Heart right ventricle (tissue), 16 donors: ENCODE data around the gene ZDHHC7. TPM values are rescaled to one million over a fixed set of nuclear protein-coding genes. Genes with fewer than 3 reads are reported as not detected.

ENCODE experiments used
- ATAC-seq, 8 donors: fragments of 200-7000 bp; cut with Tn5 transposase; one replicate each; pipeline ENCODE4 v1.9.1; 2020; ENCODE audit warnings: mild to moderate bottlenecking in 8 of 8, moderate library complexity in 8 of 8, moderate number of reproducible peaks in 1 of 8
- DNase-seq, 2 donors: peaks; one replicate each; pipeline ENCODE4 v3.0.0-alpha.2; 2020
- H3K27ac ChIP-seq, 10 donors: fragments of 200-600 bp; sonication (generic) in 2 of 10; one replicate each; pipeline versions ENCODE4 v1.5.0 to v1.8.0; 2020 to 2022; ENCODE audit warnings: mild to moderate bottlenecking in 3 of 10
- H3K27me3 ChIP-seq, 7 donors: fragments of 200-600 bp; one replicate each; pipeline ENCODE4 v1.8.0; 2021 to 2022; ENCODE audit warnings: mild to moderate bottlenecking in 2 of 7
- H3K36me3 ChIP-seq, 9 donors: fragments of 200-600 bp; sonication (generic) in 1 of 9; one replicate each; pipeline versions ENCODE4 v1.5.0 to v1.8.0; 2020 to 2022; ENCODE audit warnings: mild to moderate bottlenecking in 2 of 9
- H3K4me1 ChIP-seq, 9 donors: fragments of 200-600 bp; sonication (generic) in 1 of 9; one replicate each; pipeline versions ENCODE4 v1.5.0 to v1.8.0; 2020 to 2022; ENCODE audit warnings: mild to moderate bottlenecking in 4 of 9
- H3K4me3 ChIP-seq, 10 donors: fragments of 200-600 bp; sonication (generic) in 2 of 10; one replicate each; pipeline versions ENCODE4 v1.5.0 to v1.8.0; 2020 to 2022; ENCODE audit warnings: mild to moderate bottlenecking in 7 of 10, moderate library complexity in 2 of 10
- H3K9me3 ChIP-seq, 11 donors: fragments of 200-600 bp in 10 of 11; sonication (generic) in 2 of 11; one replicate each; pipeline versions ENCODE4 v1.5.0 to v1.8.0; 2013 to 2022; ENCODE audit warnings: mild to moderate bottlenecking in 2 of 11, control low read depth in 1 of 11, moderate library complexity in 1 of 11
- CTCF ChIP-seq, 9 donors: fragments of 200-600 bp; sonication (generic) in 2 of 9; IDR thresholded peaks; one replicate each; pipeline versions ENCODE4 v1.5.0 to v1.8.0; 2021 to 2022; ENCODE audit warnings: antibody characterized with exemption in 9 of 9, mild to moderate bottlenecking in 5 of 9, moderate library complexity in 1 of 9
- WGBS, 2 donors: extraction: QIAGEN DNeasy Blood & Tissue Kit; methylation state at CpG; one replicate each; pipeline ENCODE4 v1.1.7; 2013; ENCODE audit warnings: inconsistent platforms in 1 of 2; 5-methylcytosine and 5-hydroxymethylcytosine counted together
- intact Hi-C, 10 donors: fragments of 100-400 bp; cut with DNase I; formaldehyde crosslinking; loops; one replicate each; pipeline versions ENCODE4 v1.11.1 to v1.14.2; 2022
- polyA plus RNA-seq, 2 donors: library from polyadenylated mRNA; stranded (reverse); fragments of 200-250 nt; gene quantifications; one replicate each; pipeline ENCODE4 v1.2.3, GENCODE V29; 2013
- total RNA-seq, 10 donors: library from RNA; stranded (reverse); fragmentation: NEBNext Ultra II Directional in 3 of 10; extraction: Animal tissue kit (Norgen Biotek cat#: 25700) in 3 of 10; gene quantifications; one replicate each; pipeline versions ENCODE4 v1.2.1 to v1.2.4, GENCODE V29; 2021 to 2023
- donor health status: Arrhythmogenic right ventricular cardiomyopathy.
- donor health status: ischemic (EF 13 %, LVEDD 7.1; RV severe dilation, severe dysfunction).
- donor health status: healthy with polysubstance abuse.
- donor health status: DM: no; HTN: yes; CAD: no.
- donor health status: DM: no; HTN: no; CAD: no.
- donor health status: ischemic (EF 25% LVEDD 6.9; RV normal size, moderate dysfunction).
- donor health status: ischemic (EF 25% LVEDD 5.7; RV mildly dilated, moderate dysfunction).
- donor health status: healthy.
- donor health status: DM: yes; HTN: yes; CAD: no.
- donor health status: Ischemic cardiomyopathy.
- donor health status: ischemic (EF 35%, LVEDD 5.7; RV mildly dilated, moderate dysfunction).
- donor health status: nonischemic (EF 11% LVEDD 7.7; RV severe dilation, severe dysfunction).
- donor health status: DM: yes; HTN: yes; CAD: no.
- donor health status: PGD.
- donor health status: ischemic (EF 29% LVEDD 5.4; RV normal size, mild dysfunction).
- donor health status: nonischemic (EF 23%, LVEDD 6.1; RV moderate dilation, normal function).

ZDHHC7 gene
- total and polyA plus RNA-seq, 12 donors = 15.1 to 55.5 (median 41.8) TPM

GRCh38 chr16:84965428-84966415 lies 45.6 kb downstream of the ZDHHC7 start:
- no peaks in the 10 kb centered on the region for H3K9me3 ChIP-seq
- ATAC-seq (no peak), DNase-seq (no peak)
- 91 to 93% methylated on average over 43 of the region's 43 CpGs for WGBS, 2 donors
- peaks cover 0 to 5% (median 0%) of the 10 kb centered on the region in 9 donors for H3K4me1 ChIP-seq
- H3K36me3 ChIP-seq = no peaks in the 10 kb centered on the region
- intact Hi-C loops = loop anchor here in 2 of 10 donors (5.0 to 10.0 kb wide), 2 partner anchors 203 to 451 kb away; no protein-coding TSS in a partner anchor
- H3K27ac ChIP-seq = no peak overlapping the region
- no peak for TF ChIP-seq CTCF (IDR thresholded peaks at IDR 0.05)
- H3K27me3 ChIP-seq = peaks cover 0 to 13% (median 0%) of the 10 kb centered on the region in 7 donors
- H3K4me3 ChIP-seq = no peak overlapping the region

GRCh38 chr16:84964386-84965128 lies 46.8 kb downstream of the ZDHHC7 start:
- no peaks in the 10 kb centered on the region for H3K9me3 ChIP-seq
- WGBS, 2 donors = 93 to 94% methylated on average over 19 of the region's 19 CpGs
- ATAC-seq (peak in 1 of 8 donors; percentile 42), DNase-seq (no peak)
- no peak overlapping the region for H3K4me3 ChIP-seq
- no peak for TF ChIP-seq CTCF (IDR thresholded peaks at IDR 0.05)
- peaks cover 0 to 9% (median 0%) of the 10 kb centered on the region in 7 donors for H3K27me3 ChIP-seq
- intact Hi-C loops = loop anchor here in 3 of 10 donors (5.0 to 10.0 kb wide), 3 partner anchors 37 to 450 kb away; no protein-coding TSS in a partner anchor
- no peak overlapping the region for H3K27ac ChIP-seq
- H3K36me3 ChIP-seq = no peaks in the 10 kb centered on the region
- H3K4me1 ChIP-seq = no peaks in the 10 kb centered on the region

GRCh38 chr16:84963066-84963465 lies 48.3 kb downstream of the ZDHHC7 start:
- H3K4me1 ChIP-seq = no peaks in the 10 kb centered on the region
- ATAC-seq (no peak), DNase-seq (no peak)
- 69 to 76% methylated on average over 8 of the region's 8 CpGs for WGBS, 2 donors
- no peaks in the 10 kb centered on the region for H3K9me3 ChIP-seq
- no peaks in the 10 kb centered on the region for H3K36me3 ChIP-seq
- H3K27me3 ChIP-seq = peaks cover 0 to 9% (median 0%) of the 10 kb centered on the region in 7 donors
- H3K27ac ChIP-seq = no peak overlapping the region
- intact Hi-C loops = loop anchor here in 2 of 10 donors (5.0 to 10.0 kb wide), 2 partner anchors 36 to 448 kb away; no protein-coding TSS in a partner anchor
- H3K4me3 ChIP-seq = no peak overlapping the region
- no peak for TF ChIP-seq CTCF (IDR thresholded peaks at IDR 0.05)

GRCh38 chr16:84960942-84961341 lies 50.4 kb downstream of the ZDHHC7 start:
- Histone ChIP-seq H3K27me3 (peaks cover 0 to 9% (median 0%) of the 10 kb centered on the region in 7 donors), H3K4me3 (no peak overlapping the region), H3K27ac (no peak overlapping the region), H3K4me1 (no peaks in the 10 kb centered on the region), H3K9me3 (no peaks in the 10 kb centered on the region), H3K36me3 (no peaks in the 10 kb centered on the region)
- WGBS, 2 donors = 82 to 85% methylated on average over 4 of the region's 4 CpGs
- no peak for ATAC-seq
- intact Hi-C loops = loop anchor here in 2 of 10 donors (5.0 to 10.0 kb wide), 2 partner anchors 34 to 446 kb away; no protein-coding TSS in a partner anchor
- TF ChIP-seq CTCF (IDR thresholded peaks at IDR 0.05) = no peak
- no peak for DNase-seq
